PC-9 (cell line): ENCODE data around the gene OLFML2A.

Experiments
- CTCF ChIP-seq: fragments of 200-600 bp; sonication (generic); conservative IDR thresholded peaks from 2 replicates; pipeline ENCODE4 v1.6.1; 2017; ENCODE audit warnings: mixed run types, antibody characterized with exemption, mild to moderate bottlenecking, moderate library complexity
- EZH2 ChIP-seq: fragments of 200-600 bp; sonication (generic); IDR thresholded peaks from 2 replicates; pipeline ENCODE4 v1.8.0; 2017; ENCODE audit warnings: antibody characterized with exemption, low read depth

- TF ChIP-seq CTCF (no peak), EZH2 (no peak)
Observed at GRCh38 chr9:124790301-124790700, 13.4 kb downstream of the OLFML2A start.
